HepG2 (cell line): Measurements from ENCODE around the gene SEMA3F. TPM values are rescaled to one million over a fixed set of nuclear protein-coding genes. Genes with fewer than 3 reads are reported as not detected.

ENCODE experiments used
- ATM ChIP-seq: fragments of 450-650 bp; IDR thresholded peaks from 2 replicates; pipeline ENCODE4 v1.7.1; 2017; ENCODE audit warnings: mild to moderate bottlenecking, borderline replicate concordance
- CEBPB ChIP-seq: IDR thresholded peaks from 2 replicates; pipeline ENCODE4 v1.6.1; 2011; ENCODE audit warnings: low read depth, low read length, improper control_type of control experiment, borderline replicate concordance
- CSRNP2 ChIP-seq: sonication (generic); formaldehyde crosslinking; conservative IDR thresholded peaks from 2 replicates; pipeline ENCODE4 v1.8.0; 2022; ENCODE audit warnings: low read depth, missing genetic modification reagents
- FOXA3 ChIP-seq: IDR thresholded peaks from 2 replicates; pipeline ENCODE4 v1.6.1; 2016; ENCODE audit warnings: missing genetic modification reagents, missing compliant biosample characterization
- FOXO1 ChIP-seq: sonication (generic); formaldehyde crosslinking; IDR thresholded peaks from 2 replicates; pipeline ENCODE4 v1.4.0; 2020; ENCODE audit warnings: missing genetic modification reagents
- HOMEZ ChIP-seq: IDR thresholded peaks from 2 replicates; pipeline ENCODE4 v1.6.1; 2016; ENCODE audit warnings: low read depth
- IKZF4 ChIP-seq: sonication (generic); formaldehyde crosslinking; IDR thresholded peaks from 2 replicates; pipeline ENCODE4 v1.5.1; 2020; ENCODE audit warnings: borderline replicate concordance, mild to moderate bottlenecking, low read depth, missing genetic modification reagents; ENCODE audit errors: not compliant biosample characterization
- MYC ChIP-seq: sonication (generic); formaldehyde crosslinking; IDR thresholded peaks from 2 replicates; pipeline ENCODE4 v1.9.0; 2021; ENCODE audit warnings: missing genetic modification reagents, borderline replicate concordance
- NR1H2 ChIP-seq: sonication (generic); formaldehyde crosslinking; IDR thresholded peaks from 2 replicates; pipeline ENCODE4 v1.8.1; 2022; ENCODE audit warnings: low read depth, missing genetic modification reagents, borderline replicate concordance
- PAX8 ChIP-seq: sonication (generic); formaldehyde crosslinking; IDR thresholded peaks from 2 replicates; pipeline ENCODE4 v1.8.0; 2022; ENCODE audit warnings: mild to moderate bottlenecking, missing genetic modification reagents, borderline replicate concordance
- SIN3A ChIP-seq: IDR thresholded peaks from 2 replicates; pipeline ENCODE4 v1.6.1; 2011; ENCODE audit warnings: low read depth, mild to moderate bottlenecking, control low read depth, low read length, borderline replicate concordance
- ZBTB37 ChIP-seq: sonication (generic); formaldehyde crosslinking; IDR thresholded peaks from 2 replicates; pipeline ENCODE4 v1.4.0; 2020; ENCODE audit warnings: mild to moderate bottlenecking, missing genetic modification reagents
- ZMYM3 ChIP-seq: sonication (generic); formaldehyde crosslinking; IDR thresholded peaks from 2 replicates; pipeline ENCODE4 v1.5.1; 2020; ENCODE audit warnings: mild to moderate bottlenecking, missing genetic modification reagents
- ZNF432 ChIP-seq: sonication (generic); formaldehyde crosslinking; IDR thresholded peaks from 2 replicates; pipeline ENCODE4 v1.5.0; 2020; ENCODE audit warnings: missing genetic modification reagents, mild to moderate bottlenecking, borderline replicate concordance
- ZNF563 ChIP-seq: sonication (generic); formaldehyde crosslinking; IDR thresholded peaks from 2 replicates; pipeline ENCODE4 v1.8.0; 2022; ENCODE audit warnings: mild to moderate bottlenecking, moderate library complexity, missing genetic modification reagents
- ZNF749 ChIP-seq: sonication (generic); formaldehyde crosslinking; IDR thresholded peaks from 2 replicates; pipeline ENCODE4 v1.8.0; 2022; ENCODE audit warnings: mild to moderate bottlenecking, missing genetic modification reagents, moderate library complexity, borderline replicate concordance
- ZNF777 ChIP-seq: sonication (generic); formaldehyde crosslinking; IDR thresholded peaks from 2 replicates; pipeline ENCODE4 v1.4.0; 2020; ENCODE audit warnings: missing genetic modification reagents
- ZXDC ChIP-seq: sonication (generic); formaldehyde crosslinking; IDR thresholded peaks from 2 replicates; pipeline ENCODE4 v1.5.0; 2020; ENCODE audit warnings: mild to moderate bottlenecking, missing genetic modification reagents
- polyA plus RNA-seq, 8 experiments: library from polyadenylated mRNA; depleted of rRNA in 3 of 8; stranded (reverse) in 7 of 8; unstranded in 1 of 8; fragments of >200 nt; fragmentation: Illumina TruSeq in 4 of 8; extraction: Trizol in 4 of 8; gene quantifications; 2 replicates each; pipeline versions ENCODE4 v1.2.1 to v1.2.3, GENCODE V29; 2011 to 2016; ENCODE audit warnings: low read depth in 4 of 8, missing spikeins in 1 of 8, mixed read lengths in 1 of 8; ENCODE audit not compliant: insufficient read depth in 1 of 8
- total RNA-seq, 5 experiments: library from RNA; depleted of rRNA; stranded (reverse); fragments of >200 nt; fragmentation: Illumina TruSeq; extraction: Trizol; gene quantifications; 2 replicates each; pipeline ENCODE4 v1.2.3, GENCODE V29; 2016; ENCODE audit warnings: low read depth in 1 of 5

The SEMA3F gene
- total and polyA plus RNA-seq, 2 of the 13 experiments (the other 11 are each of a cell fraction or from before 2014, with no cell fraction given): 7.6 to 17.2 TPM

- TF ChIP-seq MYC (CRISPR knock-in tag) (peak; percentile 61; the same call in 1 of the 2 replicates), ZNF563 (CRISPR knock-in tag) (no peak), ZBTB37 (no peak), FOXA3 (peak; percentile 55), ZXDC (no peak), PAX8 (0 out of 2 replicates have a peak, but pooled peaks have one; percentile 34), ZNF432 (CRISPR knock-in tag) (no peak), ZNF777 (CRISPR knock-in tag) (peak; percentile 14; the same call in 1 of the 2 replicates), ZMYM3 (peak; percentile 27; the same call in 1 of the 2 replicates), ZNF749 (CRISPR knock-in tag) (no peak), CEBPB (no peak), FOXO1 (CRISPR knock-in tag) (peak; percentile 58; the same call in 1 of the 2 replicates), HOMEZ (0 out of 2 replicates have a peak, but pooled peaks have one; percentile 8), ATM (no peak), SIN3A (no peak), CSRNP2 (CRISPR knock-in tag) (no peak), NR1H2 (CRISPR knock-in tag) (no peak), IKZF4 (peak; percentile 25)
Observed at GRCh38 chr3:50194128-50194902, 39.2 kb downstream of the SEMA3F start (continued).
